HepG2 (cell line): Measurements from ENCODE around the gene ULK4. TPM values are rescaled to one million over a fixed set of nuclear protein-coding genes. Genes with fewer than 3 reads are reported as not detected.

Experiments
- FOXA3 ChIP-seq: IDR thresholded peaks from 2 replicates; pipeline ENCODE4 v1.6.1; 2016; ENCODE audit warnings: missing genetic modification reagents, missing compliant biosample characterization
- HIC2 ChIP-seq: sonication (generic); formaldehyde crosslinking; IDR thresholded peaks from 2 replicates; pipeline ENCODE4 v1.9.0; 2022; ENCODE audit warnings: low read depth, missing genetic modification reagents
- MAF1 ChIP-seq: sonication (generic); formaldehyde crosslinking; IDR thresholded peaks from 2 replicates; pipeline ENCODE4 v1.5.0; 2020; ENCODE audit warnings: missing genetic modification reagents, borderline replicate concordance
- MXD3 ChIP-seq: IDR thresholded peaks from 2 replicates; pipeline ENCODE4 v1.6.1; 2016; ENCODE audit warnings: mild to moderate bottlenecking, missing biosample characterization, missing genetic modification reagents
- PATZ1 ChIP-seq: sonication (generic); formaldehyde crosslinking; IDR thresholded peaks from 2 replicates; pipeline ENCODE4 v1.4.0; 2020; ENCODE audit warnings: missing genetic modification reagents
- PRMT3 ChIP-seq: sonication (generic); formaldehyde crosslinking; IDR thresholded peaks from 2 replicates; pipeline ENCODE4 v1.8.1; 2022; ENCODE audit warnings: low read depth, mild to moderate bottlenecking, moderate library complexity, missing genetic modification reagents, borderline replicate concordance
- TEAD2 ChIP-seq: sonication (generic); formaldehyde crosslinking; IDR thresholded peaks from 2 replicates; pipeline ENCODE4 v1.9.0; 2021; ENCODE audit warnings: missing genetic modification reagents
- USF2 ChIP-seq, 2 experiments: sonication (generic) in 1 of 2; formaldehyde crosslinking in 1 of 2; IDR thresholded peaks; 2 replicates each; pipeline versions ENCODE4 v1.5.1 to v1.6.1; 2011 to 2020; ENCODE audit warnings: borderline replicate concordance in 1 of 2, low read depth in 1 of 2, low read length in 1 of 2, mild to moderate bottlenecking in 1 of 2, missing genetic modification reagents in 1 of 2, moderate library complexity in 1 of 2
- ZBTB7B ChIP-seq: sonication (generic); formaldehyde crosslinking; IDR thresholded peaks from 2 replicates; pipeline ENCODE4 v1.4.0; 2020; ENCODE audit warnings: missing genetic modification reagents
- ZFP62 ChIP-seq: sonication (generic); formaldehyde crosslinking; IDR thresholded peaks from 2 replicates; pipeline ENCODE4 v1.4.0; 2020; ENCODE audit warnings: missing genetic modification reagents
- ZFP91 ChIP-seq: sonication (generic); formaldehyde crosslinking; IDR thresholded peaks from 2 replicates; pipeline ENCODE4 v1.9.0; 2022; ENCODE audit warnings: missing genetic modification reagents, mild to moderate bottlenecking, borderline replicate concordance
- ZNF225 ChIP-seq: sonication (generic); formaldehyde crosslinking; IDR thresholded peaks from 2 replicates; pipeline ENCODE4 v1.4.0; 2020; ENCODE audit warnings: mild to moderate bottlenecking, missing genetic modification reagents
- ZNF547 ChIP-seq: sonication (generic); formaldehyde crosslinking; IDR thresholded peaks from 2 replicates; pipeline ENCODE4 v1.5.1; 2020; ENCODE audit warnings: mild to moderate bottlenecking, missing genetic modification reagents
- ZNF674 ChIP-seq: sonication (generic); formaldehyde crosslinking; IDR thresholded peaks from 2 replicates; pipeline ENCODE4 v1.5.0; 2020; ENCODE audit warnings: low read depth, mild to moderate bottlenecking, missing genetic modification reagents
- polyA plus RNA-seq, 8 experiments: library from polyadenylated mRNA; depleted of rRNA in 3 of 8; stranded (reverse) in 7 of 8; unstranded in 1 of 8; fragments of >200 nt; fragmentation: Illumina TruSeq in 4 of 8; extraction: Trizol in 4 of 8; gene quantifications; 2 replicates each; pipeline versions ENCODE4 v1.2.1 to v1.2.3, GENCODE V29; 2011 to 2016; ENCODE audit warnings: low read depth in 4 of 8, missing spikeins in 1 of 8, mixed read lengths in 1 of 8; ENCODE audit not compliant: insufficient read depth in 1 of 8
- total RNA-seq, 5 experiments: library from RNA; depleted of rRNA; stranded (reverse); fragments of >200 nt; fragmentation: Illumina TruSeq; extraction: Trizol; gene quantifications; 2 replicates each; pipeline ENCODE4 v1.2.3, GENCODE V29; 2016; ENCODE audit warnings: low read depth in 1 of 5

ULK4 gene
- total and polyA plus RNA-seq, 2 of the 13 experiments (the other 11 are each of a cell fraction or from before 2014, with no cell fraction given), result 6.7 to 11.8 TPM

GRCh38 chr3:41961751-41962679, at the start of gene ULK4 (continued):
- TF ChIP-seq HIC2 (CRISPR knock-in tag), result no peak
- TF ChIP-seq ZNF674, result no peak
- TF ChIP-seq MAF1 (CRISPR knock-in tag), result peak; percentile 64; the same call in 1 of the 2 replicates
- peak; percentile 78; the same call in 1 of the 2 replicates for TF ChIP-seq MXD3
- TF ChIP-seq USF2 (IDR thresholded peaks at IDR 0.05; ENCODE audit: low read depth, low read length), result no peak; the same call in 1 of the 2 replicates
- peak; percentile 74; the same call in 1 of the 2 replicates for TF ChIP-seq USF2 (CRISPR knock-in tag; IDR thresholded peaks at IDR 0.05; ENCODE audit: borderline replicate concordance)
- TF ChIP-seq ZBTB7B (CRISPR knock-in tag), result 0 out of 2 replicates have a peak, but pooled peaks have one; percentile 32
- peak; percentile 94 for TF ChIP-seq ZFP91 (CRISPR knock-in tag)
- no peak; the same call in 1 of the 2 replicates for TF ChIP-seq ZNF225
- peak; percentile 41; the same call in 1 of the 2 replicates for TF ChIP-seq ZNF547 (CRISPR knock-in tag)
- no peak for TF ChIP-seq ZFP62 (CRISPR knock-in tag)
- no peak for TF ChIP-seq PRMT3 (CRISPR knock-in tag)
- TF ChIP-seq PATZ1, result peak; percentile 99
- peak; percentile 63 for TF ChIP-seq FOXA3 (CRISPR knock-in tag)
- no peak for TF ChIP-seq TEAD2
